Measurements from ENCODE around the gene FNTB. TPM values are rescaled to one million over a fixed set of nuclear protein-coding genes. Genes with fewer than 3 reads are reported as not detected.

FNTB gene
- total RNA-seq, 1 donor from 2014 or later = 16.9 TPM

- peaks cover 6% of the 10 kb centered on the region for H3K27me3 Mint-ChIP-seq (ENCODE audit: unreplicated experiment)
- H3K4me3 Mint-ChIP-seq (ENCODE audit: unreplicated experiment) = no peak overlapping the region
- H3K27ac Mint-ChIP-seq (ENCODE audit: unreplicated experiment) = no peak overlapping the region
- H3K36me3 Mint-ChIP-seq (ENCODE audit: low read depth, unreplicated experiment) = no peaks in the 10 kb centered on the region
- DNase-seq (ENCODE audit: low spot score) = no peak
- TF ChIP-seq CTCF (IDR thresholded peaks at IDR 0.05; ENCODE audit: unreplicated experiment) = no peak
- no peaks in the 10 kb centered on the region for H3K9me3 Mint-ChIP-seq (ENCODE audit: unreplicated experiment)
- H3K4me1 Mint-ChIP-seq (ENCODE audit: unreplicated experiment) = peaks cover 9% of the 10 kb centered on the region
These were observed 7.2 kb upstream of the FNTB start for GRCh38 chr14:64979336-64980074.

DNA sequence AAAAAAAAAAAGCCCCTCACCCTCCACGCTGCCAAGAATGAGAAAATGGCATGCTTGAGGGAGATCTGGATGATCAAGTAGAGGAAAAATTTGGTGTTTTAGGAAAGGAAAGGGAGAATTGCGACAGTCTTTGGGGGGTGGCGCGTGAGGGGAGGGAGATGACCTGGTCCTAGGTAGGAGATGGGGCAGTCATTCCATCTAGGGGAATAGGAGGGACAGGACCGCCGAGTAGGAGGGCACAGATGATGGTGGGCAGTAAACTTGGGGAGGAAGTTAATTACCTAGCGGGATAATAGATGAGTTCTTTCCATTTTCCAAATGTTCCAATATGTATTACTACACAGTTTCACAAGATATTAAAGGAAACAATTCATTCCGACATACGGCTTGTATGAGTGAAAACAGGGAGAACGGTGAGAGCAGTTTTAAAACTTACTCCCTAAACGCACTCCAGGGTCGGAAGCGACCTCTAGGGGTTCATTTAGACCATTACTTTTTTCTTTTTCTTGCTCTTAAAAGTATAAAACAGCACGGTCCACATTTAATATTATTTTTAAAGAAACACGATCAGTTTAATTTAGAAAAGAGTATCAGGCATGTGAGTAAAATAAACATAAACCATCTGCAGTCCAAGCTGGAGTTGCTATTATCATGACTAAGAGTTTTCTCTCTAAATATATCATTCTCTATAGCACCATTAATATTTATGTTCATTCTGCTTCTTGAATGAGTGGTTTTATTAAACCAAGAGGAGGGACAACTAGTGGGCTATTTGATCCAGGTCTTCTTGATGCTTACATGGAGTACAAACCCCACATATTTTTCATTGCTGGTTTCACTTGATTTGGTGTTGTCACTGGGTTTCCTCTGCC lies 3.0 kb upstream of the FNTB start:
- Mint-ChIP-seq H3K36me3 (ENCODE audit: low read depth, unreplicated experiment) (no peaks in the 10 kb centered on the region), H3K4me1 (ENCODE audit: unreplicated experiment) (peaks cover 6% of the 10 kb centered on the region), H3K4me3 (ENCODE audit: unreplicated experiment) (peak overlapping the region; percentile 76), H3K27ac (ENCODE audit: unreplicated experiment) (no peak overlapping the region), H3K27me3 (ENCODE audit: unreplicated experiment) (peaks cover 8% of the 10 kb centered on the region), H3K9me3 (ENCODE audit: unreplicated experiment) (no peaks in the 10 kb centered on the region)
- no peak for DNase-seq (ENCODE audit: low spot score)
- peak; percentile 65 for TF ChIP-seq CTCF (IDR thresholded peaks at IDR 0.05; ENCODE audit: unreplicated experiment)

DNA sequence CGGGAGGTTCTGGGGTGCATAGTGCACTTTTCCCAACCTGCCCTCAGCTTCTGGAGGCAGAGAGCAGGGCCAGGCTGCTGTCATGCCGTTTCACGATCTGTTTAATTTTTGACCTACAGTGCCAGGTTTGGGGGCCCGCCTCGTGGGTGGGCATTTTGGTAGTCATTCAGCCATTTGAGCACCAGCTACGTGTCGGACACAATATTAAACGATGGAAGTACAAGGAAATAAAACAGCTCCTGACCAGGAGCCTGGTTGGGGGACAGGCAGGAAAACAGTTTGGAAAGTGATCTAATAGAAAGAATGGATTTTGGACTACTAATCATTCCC lies 708 bp downstream of the FNTB start:
- Mint-ChIP-seq H3K9me3 (ENCODE audit: unreplicated experiment) (no peaks in the 10 kb centered on the region), H3K4me3 (ENCODE audit: unreplicated experiment) (peak overlapping the region; percentile 100), H3K27me3 (ENCODE audit: unreplicated experiment) (peaks cover 7% of the 10 kb centered on the region), H3K4me1 (ENCODE audit: unreplicated experiment) (peaks cover 13% of the 10 kb centered on the region), H3K27ac (ENCODE audit: unreplicated experiment) (peak overlapping the region; percentile 49), H3K36me3 (ENCODE audit: low read depth, unreplicated experiment) (no peaks in the 10 kb centered on the region)
- no peak for DNase-seq (ENCODE audit: low spot score)
- no peak for TF ChIP-seq CTCF (IDR thresholded peaks at IDR 0.05; ENCODE audit: unreplicated experiment)

DNA sequence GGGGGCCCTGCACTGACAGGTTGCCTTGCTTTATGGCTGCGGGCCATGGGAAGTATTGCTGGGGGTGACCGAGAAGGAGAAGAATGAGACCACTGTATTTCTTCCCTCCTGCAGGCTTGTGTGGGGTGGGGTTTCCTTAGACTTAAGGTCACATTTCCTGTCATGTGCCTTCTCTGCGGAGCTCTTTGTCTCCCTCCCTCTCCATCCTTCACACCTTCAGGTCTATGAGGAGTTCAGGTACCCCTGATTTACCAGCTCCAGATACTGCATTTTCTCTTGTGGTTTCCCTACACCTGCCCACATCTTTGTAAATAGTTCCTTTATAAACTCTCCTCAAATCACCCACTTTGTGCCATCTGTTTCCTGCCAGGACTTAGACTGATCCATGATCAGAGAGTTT lies 3.6 kb downstream of the FNTB start:
- H3K9me3 Mint-ChIP-seq (ENCODE audit: unreplicated experiment) = no peaks in the 10 kb centered on the region

More for the DNA sequence above, 3.6 kb downstream of the FNTB start:
- DNase-seq (ENCODE audit: low spot score) = no peak
- H3K4me3 Mint-ChIP-seq (ENCODE audit: unreplicated experiment) = no peak overlapping the region
- H3K36me3 Mint-ChIP-seq (ENCODE audit: low read depth, unreplicated experiment) = no peaks in the 10 kb centered on the region
- H3K27me3 Mint-ChIP-seq (ENCODE audit: unreplicated experiment) = peaks cover 4% of the 10 kb centered on the region
- H3K27ac Mint-ChIP-seq (ENCODE audit: unreplicated experiment) = peak overlapping the region; percentile 61
- peaks cover 12% of the 10 kb centered on the region for H3K4me1 Mint-ChIP-seq (ENCODE audit: unreplicated experiment)
- TF ChIP-seq CTCF (IDR thresholded peaks at IDR 0.05; ENCODE audit: unreplicated experiment) = no peak

Measured in endothelial cell (in vitro differentiated cells).